K562 (cell line): Measurements from ENCODE around the gene C3. TPM values are rescaled to one million over a fixed set of nuclear protein-coding genes. Genes with fewer than 3 reads are reported as not detected.

Experiments
- BHLHE40 ChIP-seq: IDR thresholded peaks from 2 replicates; pipeline ENCODE4 v1.6.1; 2011; ENCODE audit warnings: low read length, improper control_type of control experiment
- CBX2 ChIP-seq: fragments of 200-600 bp; sonication (generic); IDR thresholded peaks from one replicate; pipeline ENCODE4 v1.6.1; 2012; ENCODE audit warnings: mild to moderate bottlenecking, low read length, inconsistent platforms; ENCODE audit not compliant: insufficient read depth, poor library complexity, severe bottlenecking
- CEBPG ChIP-seq, 3 experiments: fragments of 200-800 bp in 1 of 3; sonication (Bioruptor generic) in 1 of 3; sonication (generic) in 1 of 3; formaldehyde crosslinking in 1 of 3; IDR thresholded peaks in 2 of 3; conservative IDR thresholded peaks in 1 of 3; 2 replicates each; pipeline versions ENCODE4 v1.6.1 to v1.8.0; 2016 to 2022; ENCODE audit warnings: missing compliant biosample characterization in 2 of 3, missing genetic modification characterization in 2 of 3, mild to moderate bottlenecking in 1 of 3, missing genetic modification reagents in 1 of 3
- KDM4B ChIP-seq, 2 experiments: fragments of 450-650 bp in 1 of 2; sonication (generic) in 1 of 2; IDR thresholded peaks; 2 replicates each; pipeline ENCODE4 v1.6.1; 2016 to 2017; ENCODE audit warnings: borderline replicate concordance in 2 of 2, antibody characterized with exemption in 1 of 2, low read depth in 1 of 2, mild to moderate bottlenecking in 1 of 2
- NR2C2 ChIP-seq, 2 experiments: fragments of 200-800 bp in 1 of 2; sonication (Bioruptor generic) in 1 of 2; sonication (generic) in 1 of 2; formaldehyde crosslinking in 1 of 2; IDR thresholded peaks; 2 replicates each; pipeline versions ENCODE4 v1.6.1 to v1.8.0; 2016 to 2022; ENCODE audit warnings: mild to moderate bottlenecking in 1 of 2, missing compliant biosample characterization in 1 of 2, missing genetic modification characterization in 1 of 2, missing genetic modification reagents in 1 of 2
- REST ChIP-seq, 2 experiments: fragments of 450-650 bp; formaldehyde crosslinking in 1 of 2; IDR thresholded peaks; 2 replicates each; pipeline versions ENCODE4 v1.4.0 to v1.6.1; 2014 to 2020; ENCODE audit warnings: mild to moderate bottlenecking in 2 of 2, borderline replicate concordance in 1 of 2, low read depth in 1 of 2
- TCFL5 ChIP-seq: fragments of 250-450 bp; sonication (Bioruptor Pico); conservative IDR thresholded peaks from 2 replicates; pipeline ENCODE4 v1.6.1; 2021; ENCODE audit warnings: mild to moderate bottlenecking, moderate library complexity, matching md5 sums
- ZNF740 ChIP-seq, 3 experiments: fragments of 200-800 bp in 1 of 3; sonication (Bioruptor generic) in 1 of 3; sonication (generic) in 1 of 3; formaldehyde crosslinking in 1 of 3; IDR thresholded peaks; 2 replicates each; pipeline versions ENCODE4 v1.6.1 to v1.8.0; 2016 to 2022; ENCODE audit warnings: mild to moderate bottlenecking in 2 of 3, missing compliant biosample characterization in 2 of 3, missing genetic modification characterization in 2 of 3, missing genetic modification reagents in 1 of 3
- polyA plus RNA-seq, 8 experiments: library from polyadenylated mRNA; depleted of rRNA in 4 of 8; stranded (reverse) in 5 of 8; unstranded in 3 of 8; fragments of >200 nt; fragmentation: Nextera tagmentation in 2 of 8; fragmentation: Illumina TruSeq in 1 of 8; extraction: Ambion mirVana in 2 of 8; extraction: Trizol in 1 of 8; gene quantifications; 2 replicates each; pipeline versions ENCODE4 v1.2.1 to v1.2.3, GENCODE V29; 2011 to 2014; ENCODE audit warnings: inconsistent platforms in 1 of 8, missing spikeins in 1 of 8
- total RNA-seq, 7 experiments: library from RNA; depleted of rRNA in 6 of 7; stranded (reverse); fragments of >200 nt in 6 of 7; fragmentation: Illumina TruSeq in 2 of 7; extraction: Trizol in 2 of 7; gene quantifications; 2 replicates each; pipeline versions ENCODE4 v1.2.1 to v1.2.3, GENCODE V29; 2011 to 2021; ENCODE audit warnings: low replicate concordance in 1 of 7
- TF ChIP-seq, protein P1 (sequence below), 2 experiments: fragments of 450-650 bp; conservative IDR thresholded peaks; 2 replicates each; pipeline ENCODE4 v1.6.1; 2017; ENCODE audit warnings: mild to moderate bottlenecking in 2 of 2, moderate library complexity in 2 of 2

The C3 gene
- total and polyA plus RNA-seq, 9 of the 15 experiments (the other 6 are each of a cell fraction or from before 2014, with no cell fraction given) = 0.59 to 10.6 (median 2.2) TPM

DNA sequence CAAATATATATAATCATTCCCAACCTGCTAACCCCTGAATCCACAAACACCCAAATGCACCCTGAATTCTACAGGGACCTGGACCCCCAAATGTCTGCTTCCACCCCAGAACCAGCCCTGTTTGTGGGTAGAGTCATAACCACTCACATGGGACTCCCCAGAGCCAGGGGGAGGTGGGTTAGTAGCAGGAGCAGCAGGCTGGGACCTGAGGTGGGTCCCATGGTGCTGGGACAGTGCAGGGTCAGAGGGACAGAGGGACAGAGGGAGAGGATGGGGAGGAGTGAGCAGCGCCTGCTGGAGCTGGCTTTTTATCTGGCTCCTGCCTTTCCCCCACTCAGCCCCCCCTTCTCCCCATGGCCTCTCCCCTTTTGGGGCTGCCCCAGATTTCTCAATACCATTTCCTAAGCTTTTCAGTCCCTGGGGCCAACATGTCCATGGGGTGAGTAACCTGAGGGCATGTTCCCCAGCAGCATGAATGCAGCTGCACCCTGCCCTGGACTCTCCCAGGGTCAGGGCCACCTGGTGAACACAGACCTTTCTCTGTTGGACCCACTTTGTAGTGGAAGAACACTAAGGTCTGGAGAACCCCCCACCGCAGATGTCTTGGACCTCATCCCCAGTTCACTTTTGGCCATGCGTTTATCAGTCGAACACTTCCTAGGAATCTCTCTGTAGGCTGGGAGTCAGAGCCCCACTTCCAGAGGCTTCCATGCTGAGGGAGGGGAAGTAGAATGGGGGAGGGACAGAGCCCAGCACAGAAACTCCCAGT, at the start of gene C3 (continued):
- 0 out of 2 replicates have a peak, but pooled peaks have one; percentile 46 for TF ChIP-seq ZNF740 (CRISPR knock-in tag; IDR thresholded peaks at IDR 0.05)
- TF ChIP-seq ZNF740 (tag; IDR thresholded peaks at IDR 0.05) = no peak
- TF ChIP-seq CBX2 = no peak
- TF ChIP-seq CEBPG (CRISPR knock-in tag; IDR thresholded peaks at IDR 0.05) = no peak
- TF ChIP-seq CEBPG (tag; conservative IDR thresholded peaks at IDR 0.05 in 1 of 2, IDR thresholded peaks at IDR 0.05 in 1 of 2) = peak in 1 of 2 experiments; percentile 34; a peak in 2 of 4 replicates
- TF ChIP-seq, protein P1, sequence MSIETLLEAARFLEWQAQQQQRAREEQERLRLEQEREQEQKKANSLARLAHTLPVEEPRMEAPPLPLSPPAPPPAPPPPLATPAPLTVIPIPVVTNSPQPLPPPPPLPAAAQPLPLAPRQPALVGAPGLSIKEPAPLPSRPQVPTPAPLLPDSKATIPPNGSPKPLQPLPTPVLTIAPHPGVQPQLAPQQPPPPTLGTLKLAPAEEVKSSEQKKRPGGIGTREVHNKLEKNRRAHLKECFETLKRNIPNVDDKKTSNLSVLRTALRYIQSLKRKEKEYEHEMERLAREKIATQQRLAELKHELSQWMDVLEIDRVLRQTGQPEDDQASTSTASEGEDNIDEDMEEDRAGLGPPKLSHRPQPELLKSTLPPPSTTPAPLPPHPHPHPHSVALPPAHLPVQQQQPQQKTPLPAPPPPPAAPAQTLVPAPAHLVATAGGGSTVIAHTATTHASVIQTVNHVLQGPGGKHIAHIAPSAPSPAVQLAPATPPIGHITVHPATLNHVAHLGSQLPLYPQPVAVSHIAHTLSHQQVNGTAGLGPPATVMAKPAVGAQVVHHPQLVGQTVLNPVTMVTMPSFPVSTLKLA (conservative IDR thresholded peaks at IDR 0.05) = 0 out of 4 replicates have a peak, but pooled peaks of 1 of the 2 experiments have one; percentile 18
- peak; percentile 52 for TF ChIP-seq REST (IDR thresholded peaks at IDR 0.05; ENCODE audit: borderline replicate concordance)
- no peak for TF ChIP-seq REST (CRISPR knock-in tag; IDR thresholded peaks at IDR 0.05; ENCODE audit: low read depth)
- TF ChIP-seq NR2C2 (CRISPR knock-in tag; IDR thresholded peaks at IDR 0.05) = no peak
- peak; percentile 25; the same call in 1 of the 2 replicates for TF ChIP-seq NR2C2 (tag; IDR thresholded peaks at IDR 0.05)
- TF ChIP-seq BHLHE40 = 0 out of 2 replicates have a peak, but pooled peaks have one; percentile 6
- no peak for TF ChIP-seq TCFL5 (CRISPR knock-in tag)
- 0 out of 4 replicates have a peak, but pooled peaks of 1 of the 2 experiments have one; percentile 61 for TF ChIP-seq KDM4B (IDR thresholded peaks at IDR 0.05; ENCODE audit: borderline replicate concordance in 2 of 2, low read depth in 1 of 2)
